Ascending aorta (tissue), 2 donors: ENCODE results near the gene ETV5. TPM values are rescaled to one million over a fixed set of nuclear protein-coding genes. Genes with fewer than 3 reads are reported as not detected.

Source experiments
- DNase-seq, 2 donors: peaks; one replicate each; pipeline ENCODE4 v3.0.0-alpha.2; 2019; ENCODE audit warnings: low spot score in 2 of 2
- H3K27ac ChIP-seq, 2 donors: fragments of 200-600 bp; sonication (generic); one replicate each; pipeline ENCODE4 v1.5.1; 2016 to 2017; ENCODE audit warnings: mild to moderate bottlenecking in 1 of 2
- H3K27me3 ChIP-seq: fragments of 200-600 bp; sonication (generic); one replicate; pipeline ENCODE4 v1.5.1; 2017
- H3K36me3 ChIP-seq, 2 donors: fragments of 200-600 bp; sonication (generic); one replicate each; pipeline ENCODE4 v1.5.1; 2016
- H3K4me1 ChIP-seq, 2 donors: fragments of 200-600 bp; sonication (generic); one replicate each; pipeline ENCODE4 v1.5.1; 2016 to 2017; ENCODE audit warnings: mild to moderate bottlenecking in 1 of 2
- H3K4me3 ChIP-seq, 2 donors: fragments of 200-600 bp; sonication (generic); one replicate each; pipeline ENCODE4 v1.5.1; 2016 to 2017; ENCODE audit warnings: mild to moderate bottlenecking in 1 of 2
- H3K9me3 ChIP-seq, 2 donors: fragments of 200-600 bp; sonication (generic); one replicate each; pipeline ENCODE4 v1.5.1; 2016
- CTCF ChIP-seq, 3 experiments: fragments of 200-600 bp in 2 of 3; fragments of 450-650 bp in 1 of 3; sonication (generic) in 2 of 3; IDR thresholded peaks; one replicate each; pipeline ENCODE4 v1.5.1; 2016 to 2019; ENCODE audit warnings: antibody characterized with exemption in 3 of 3, mild to moderate bottlenecking in 1 of 3, moderate library complexity in 1 of 3
- intact Hi-C: fragments of 100-400 bp; cut with DNase I; formaldehyde crosslinking; loops from one replicate; pipeline ENCODE4 v1.15.1; 2023
- total RNA-seq: library from RNA; depleted of rRNA; stranded (reverse); fragments of >200 nt; gene quantifications from one replicate; pipeline ENCODE4 v1.1.0, GENCODE V29; 2016

Gene ETV5
- total RNA-seq, 1 donor from 2014 or later: 15.8 TPM

- DNase-seq: no peak
- H3K27ac ChIP-seq: no peak overlapping the region
- TF ChIP-seq CTCF (IDR thresholded peaks at IDR 0.05): no peak
- H3K4me3 ChIP-seq: no peak overlapping the region
- H3K27me3 ChIP-seq: no peaks in the 10 kb centered on the region
- intact Hi-C loops: no loop called here
- no peaks in the 10 kb centered on the region for H3K9me3 ChIP-seq
- no peaks in the 10 kb centered on the region for H3K4me1 ChIP-seq
- peaks cover 24 to 44% of the 10 kb centered on the region in 2 donors for H3K36me3 ChIP-seq
Observed at GRCh38 chr3:186046838-186047237, 62.1 kb downstream of the ETV5 start.

- Histone ChIP-seq H3K27me3 (no peaks in the 10 kb centered on the region), H3K4me1 (no peaks in the 10 kb centered on the region), H3K27ac (no peak overlapping the region), H3K9me3 (no peaks in the 10 kb centered on the region), H3K36me3 (peaks cover 14 to 26% of the 10 kb centered on the region in 2 donors), H3K4me3 (no peak overlapping the region)
- intact Hi-C loops: no loop called here
- DNase-seq: no peak
- no peak for TF ChIP-seq CTCF (IDR thresholded peaks at IDR 0.05)
Observed at GRCh38 chr3:186044968-186045367, 63.9 kb downstream of the ETV5 start.

GRCh38 chr3:186044427-186044826 lies 64.5 kb downstream of the ETV5 start:
- no peaks in the 10 kb centered on the region for H3K9me3 ChIP-seq
- H3K27me3 ChIP-seq: no peaks in the 10 kb centered on the region
- H3K36me3 ChIP-seq: peaks cover 14 to 25% of the 10 kb centered on the region in 2 donors
- no peak for DNase-seq
- H3K4me1 ChIP-seq: no peaks in the 10 kb centered on the region
- H3K27ac ChIP-seq: no peak overlapping the region
- no peak for TF ChIP-seq CTCF (IDR thresholded peaks at IDR 0.05)
- H3K4me3 ChIP-seq: no peak overlapping the region
- intact Hi-C loops: no loop called here

- peaks cover 5 to 8% of the 10 kb centered on the region in 2 donors for H3K36me3 ChIP-seq
- no peak overlapping the region for H3K27ac ChIP-seq
- intact Hi-C loops: no loop called here
- no peak for DNase-seq
- TF ChIP-seq CTCF (IDR thresholded peaks at IDR 0.05): no peak
- H3K27me3 ChIP-seq: no peaks in the 10 kb centered on the region
- H3K4me1 ChIP-seq: no peaks in the 10 kb centered on the region
- H3K4me3 ChIP-seq: no peak overlapping the region
- peaks cover 0 to 7% of the 10 kb centered on the region in 2 donors for H3K9me3 ChIP-seq
Observed at GRCh38 chr3:186042521-186043202, 66.2 kb downstream of the ETV5 start.

- no peak for TF ChIP-seq CTCF (IDR thresholded peaks at IDR 0.05)
- Histone ChIP-seq H3K4me1 (no peaks in the 10 kb centered on the region), H3K27ac (no peak overlapping the region), H3K36me3 (peaks cover 0 to 3% of the 10 kb centered on the region in 2 donors), H3K9me3 (peaks cover 0 to 7% of the 10 kb centered on the region in 2 donors), H3K27me3 (no peaks in the 10 kb centered on the region), H3K4me3 (no peak overlapping the region)
- no peak for DNase-seq
- intact Hi-C loops: no loop called here
Observed at GRCh38 chr3:186042036-186042435, 66.9 kb downstream of the ETV5 start.
